K562 (cell line): Measurements from ENCODE around the gene NMT1. TPM values are rescaled to one million over a fixed set of nuclear protein-coding genes. Genes with fewer than 3 reads are reported as not detected.

Source experiments
- CHD4 ChIP-seq: fragments of 200-600 bp; sonication (generic); IDR thresholded peaks from 3 replicates; pipeline ENCODE4 v1.6.1; 2012; ENCODE audit warnings: low read depth, mild to moderate bottlenecking, mixed read lengths, low read length, inconsistent platforms; ENCODE audit not compliant: insufficient read depth, insufficient replicate concordance, poor library complexity, severe bottlenecking
- CREB1 ChIP-seq, 2 experiments: sonication (generic) in 1 of 2; formaldehyde crosslinking in 1 of 2; IDR thresholded peaks; 2 replicates each; pipeline versions ENCODE4 v1.6.1 to v1.8.0; 2012 to 2022; ENCODE audit warnings: inconsistent platforms in 1 of 2, mild to moderate bottlenecking in 1 of 2, missing genetic modification reagents in 1 of 2, moderate library complexity in 1 of 2
- HDAC8 ChIP-seq: fragments of 450-650 bp; IDR thresholded peaks from 2 replicates; pipeline ENCODE4 v1.6.1; 2016; ENCODE audit warnings: mild to moderate bottlenecking, missing genetic modification characterization, moderate library complexity, missing compliant biosample characterization
- HINFP ChIP-seq: fragments of 450-650 bp; conservative IDR thresholded peaks from 2 replicates; pipeline ENCODE4 v1.6.1; 2016; ENCODE audit warnings: missing genetic modification characterization, low read depth, mild to moderate bottlenecking, control low read depth, missing compliant biosample characterization
- ILF3 ChIP-seq: fragments of 450-650 bp; IDR thresholded peaks from 2 replicates; pipeline ENCODE4 v1.6.1; 2018; ENCODE audit warnings: antibody characterized with exemption, mild to moderate bottlenecking, moderate library complexity, borderline replicate concordance
- KLF10 ChIP-seq: fragments of 250-450 bp; sonication (Bioruptor Pico); IDR thresholded peaks from 2 replicates; pipeline ENCODE4 v1.6.1; 2021; ENCODE audit warnings: matching md5 sums
- KLF13 ChIP-seq: fragments of 450-650 bp; IDR thresholded peaks from 2 replicates; pipeline ENCODE4 v1.6.1; 2016; ENCODE audit warnings: missing genetic modification characterization, low read depth, mild to moderate bottlenecking, missing compliant biosample characterization, moderate library complexity, borderline replicate concordance
- MNT ChIP-seq, 2 experiments: fragments of 450-650 bp; conservative IDR thresholded peaks; 2 replicates each; pipeline ENCODE4 v1.6.1; 2017; ENCODE audit warnings: mild to moderate bottlenecking in 2 of 2, moderate library complexity in 2 of 2
- NCOR1 ChIP-seq: fragments of 450-650 bp; IDR thresholded peaks from 2 replicates; pipeline ENCODE4 v1.6.1; 2016; ENCODE audit warnings: mild to moderate bottlenecking, moderate library complexity
- PATZ1 ChIP-seq: fragments of 250-450 bp; sonication (Bioruptor Pico); IDR thresholded peaks from 2 replicates; pipeline ENCODE4 v1.5.0; 2020; ENCODE audit warnings: mild to moderate bottlenecking, borderline replicate concordance
- PHF8 ChIP-seq: fragments of 200-600 bp; sonication (generic); IDR thresholded peaks from 2 replicates; pipeline ENCODE4 v1.6.1; 2012; ENCODE audit warnings: mixed run types, mild to moderate bottlenecking, inconsistent platforms, low read length, moderate library complexity, borderline replicate concordance
- PTRF ChIP-seq: fragments of 450-650 bp; IDR thresholded peaks from 2 replicates; pipeline ENCODE4 v1.6.1; 2016; ENCODE audit warnings: mild to moderate bottlenecking, missing genetic modification characterization, missing compliant biosample characterization
- RBM39 ChIP-seq: fragments of 200-400 bp; formaldehyde crosslinking; optimal IDR thresholded peaks from 2 replicates; pipeline ENCODE3; 2018; ENCODE audit warnings: low read depth, low read length
- SIX5 ChIP-seq, 2 experiments: IDR thresholded peaks; 2 replicates each; pipeline ENCODE4 v1.6.1; 2011; ENCODE audit warnings: low read length in 2 of 2, borderline replicate concordance in 1 of 2, low read depth in 1 of 2, mild to moderate bottlenecking in 1 of 2, moderate library complexity in 1 of 2; ENCODE audit not compliant: insufficient read depth in 1 of 2
- SRSF7 ChIP-seq: fragments of 200-400 bp; formaldehyde crosslinking; optimal IDR thresholded peaks from 2 replicates; pipeline ENCODE3; 2017; ENCODE audit warnings: mild to moderate bottlenecking, low read depth, low read length
- ZKSCAN8 ChIP-seq: fragments of 200-800 bp; sonication (Bioruptor generic); IDR thresholded peaks from 2 replicates; pipeline ENCODE4 v1.6.1; 2016; ENCODE audit warnings: missing genetic modification characterization, missing compliant biosample characterization
- ZNF143 ChIP-seq: sonication (generic); formaldehyde crosslinking; IDR thresholded peaks from 2 replicates; pipeline ENCODE4 v1.9.0; 2022; ENCODE audit warnings: mild to moderate bottlenecking, missing genetic modification reagents
- ZNF551 ChIP-seq: fragments of 250-450 bp; sonication (Bioruptor Pico); IDR thresholded peaks from 2 replicates; pipeline ENCODE4 v1.5.0; 2021; ENCODE audit warnings: mild to moderate bottlenecking, moderate library complexity
- ZNF589 ChIP-seq: fragments of 200-800 bp; sonication (Bioruptor generic); IDR thresholded peaks from 2 replicates; pipeline ENCODE4 v1.6.1; 2016; ENCODE audit warnings: low read depth, missing genetic modification characterization, missing compliant biosample characterization
- ZNF644 ChIP-seq: fragments of 200-800 bp; sonication (Bioruptor generic); IDR thresholded peaks from 2 replicates; pipeline ENCODE4 v1.6.1; 2016; ENCODE audit warnings: low read depth, missing genetic modification characterization, missing compliant biosample characterization
- ZNF785 ChIP-seq: fragments of 250-450 bp; sonication (Bioruptor Pico); IDR thresholded peaks from 2 replicates; pipeline ENCODE4 v1.4.0; 2020; ENCODE audit warnings: mild to moderate bottlenecking
- polyA plus RNA-seq, 8 experiments: library from polyadenylated mRNA; depleted of rRNA in 4 of 8; stranded (reverse) in 5 of 8; unstranded in 3 of 8; fragments of >200 nt; fragmentation: Nextera tagmentation in 2 of 8; fragmentation: Illumina TruSeq in 1 of 8; extraction: Ambion mirVana in 2 of 8; extraction: Trizol in 1 of 8; gene quantifications; 2 replicates each; pipeline versions ENCODE4 v1.2.1 to v1.2.3, GENCODE V29; 2011 to 2014; ENCODE audit warnings: inconsistent platforms in 1 of 8, missing spikeins in 1 of 8
- total RNA-seq, 7 experiments: library from RNA; depleted of rRNA in 6 of 7; stranded (reverse); fragments of >200 nt in 6 of 7; fragmentation: Illumina TruSeq in 2 of 7; extraction: Trizol in 2 of 7; gene quantifications; 2 replicates each; pipeline versions ENCODE4 v1.2.1 to v1.2.3, GENCODE V29; 2011 to 2021; ENCODE audit warnings: low replicate concordance in 1 of 7

Gene NMT1
- total and polyA plus RNA-seq, 9 of the 15 experiments (the other 6 are each of a cell fraction or from before 2014, with no cell fraction given), result 86.7 to 569 (median 213) TPM

- TF ChIP-seq NCOR1 (peak; percentile 33; the same call in 1 of the 2 replicates), HDAC8 (tag) (peak; percentile 89), ZNF143 (CRISPR knock-in tag) (no peak), HINFP (tag) (0 out of 2 replicates have a peak, but pooled peaks have one; percentile 9), SRSF7 (no peak), CHD4 (no peak), ZNF589 (CRISPR knock-in tag) (0 out of 2 replicates have a peak, but pooled peaks have one; percentile 40), PHF8 (peak; percentile 77), MNT (conservative IDR thresholded peaks at IDR 0.05) (peak; percentile 88 to 92), ZNF785 (CRISPR knock-in tag) (no peak), ZNF551 (CRISPR knock-in tag) (no peak), PATZ1 (CRISPR knock-in tag) (0 out of 2 replicates have a peak, but pooled peaks have one; percentile 39), KLF10 (CRISPR knock-in tag) (no peak), ZNF644 (peak; percentile 89), PTRF (tag) (0 out of 2 replicates have a peak, but pooled peaks have one; percentile 15), ILF3 (no peak), CREB1 (IDR thresholded peaks at IDR 0.05) (no peak), CREB1 (CRISPR knock-in tag; IDR thresholded peaks at IDR 0.05) (peak; percentile 19; the same call in 1 of the 2 replicates), RBM39 (peak; percentile 7), KLF13 (tag) (0 out of 2 replicates have a peak, but pooled peaks have one; percentile 20), SIX5 (IDR thresholded peaks at IDR 0.05; ENCODE audit: borderline replicate concordance in 1 of 2, insufficient read depth in 1 of 2, low read depth in 1 of 2, low read length in 2 of 2) (no peak), ZKSCAN8 (CRISPR knock-in tag) (0 out of 2 replicates have a peak, but pooled peaks have one; percentile 42)
These were observed 85.9 kb downstream of the NMT1 start (continued) for GRCh38 chr17:45146890-45147580.
